GM12891 (cell line): ENCODE data around the gene PHF23.

ENCODE experiments used
- DNase-seq: peaks from one replicate; pipeline ENCODE4 v3.0.0; 2011; ENCODE audit warnings: low spot score; ENCODE audit not compliant: insufficient read length
- FAIRE-seq: peaks from 2 replicates; lab custom pipeline; 2011; peaks lifted over from hg19 to GRCh38; lab: Jason Lieb, UNC
- PAX5 ChIP-seq: IDR thresholded peaks from 2 replicates; pipeline ENCODE4 v1.6.1; 2011; ENCODE audit warnings: low read length, moderate library complexity, mild to moderate bottlenecking; ENCODE audit not compliant: insufficient read depth, severe bottlenecking
- POLR2A ChIP-seq: IDR thresholded peaks from 2 replicates; pipeline ENCODE4 v1.6.1; 2011; ENCODE audit warnings: low read depth, low read length, control low read depth
- POLR2AphosphoS5 ChIP-seq: IDR thresholded peaks from 2 replicates; pipeline ENCODE4 v1.6.1; 2011; ENCODE audit warnings: low read depth, low read length, control low read depth
- POU2F2 ChIP-seq: IDR thresholded peaks from 2 replicates; pipeline ENCODE4 v1.6.1; 2011; ENCODE audit warnings: low read depth, mild to moderate bottlenecking, control low read depth, low read length, moderate library complexity
- SPI1 ChIP-seq: IDR thresholded peaks from 2 replicates; pipeline ENCODE4 v1.6.1; 2011; ENCODE audit warnings: low read depth, low read length, control low read depth
- TAF1 ChIP-seq: IDR thresholded peaks from 2 replicates; pipeline ENCODE4 v1.6.1; 2011; ENCODE audit warnings: low read depth, low read length, control low read depth

The PHF23 gene

GRCh38 chr17:7259555-7259889, 20.3 kb upstream of the PHF23 start:
- no peak for FAIRE-seq

DNA sequence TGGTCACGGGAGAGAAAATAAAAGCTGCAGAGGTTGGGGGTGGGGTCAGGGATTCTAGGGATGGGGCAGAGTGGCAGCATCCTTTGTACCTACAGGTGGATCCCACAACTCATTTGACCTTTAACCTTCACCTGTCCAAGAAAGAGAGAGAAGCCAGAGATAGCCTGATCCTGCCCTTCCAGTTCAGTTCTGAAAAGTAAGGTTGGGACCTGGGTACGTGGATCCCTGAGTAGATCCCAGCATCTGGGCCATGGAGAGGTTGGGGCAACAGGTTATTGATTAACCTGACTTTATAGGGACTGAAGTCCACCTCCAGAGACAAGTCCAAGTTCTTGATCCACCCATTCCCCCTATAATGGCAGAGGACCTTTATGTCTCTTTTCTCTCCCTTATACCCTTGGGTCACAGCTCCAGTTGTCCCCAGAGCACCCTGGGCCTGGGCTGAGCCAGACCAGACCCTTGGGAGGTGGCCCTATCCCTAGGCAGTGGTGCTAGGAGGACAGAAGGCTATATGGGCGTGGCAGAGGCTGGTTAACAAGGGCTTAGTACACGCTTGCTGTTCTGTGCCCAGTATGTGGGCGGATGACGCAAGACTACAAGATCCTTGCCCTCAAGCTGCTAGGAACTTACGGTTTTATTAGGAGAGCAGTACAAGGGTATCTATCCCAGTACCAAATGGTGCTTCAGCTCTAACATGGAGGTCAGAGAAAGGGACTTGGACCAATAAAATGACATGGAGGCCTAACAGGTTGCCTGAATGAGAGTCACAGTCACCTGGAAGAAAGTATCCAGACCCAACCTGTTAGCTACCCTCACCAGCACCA, 19.7 kb upstream of the PHF23 start:
- FAIRE-seq, result peak; percentile 52
- no peak for TF ChIP-seq POLR2AphosphoS5
- TF ChIP-seq POU2F2, result no peak
- no peak; the same call in 1 of the 2 replicates for TF ChIP-seq POLR2A
- no peak for TF ChIP-seq PAX5
- TF ChIP-seq SPI1, result no peak
- TF ChIP-seq TAF1, result no peak

More at GRCh38 chr17:7259555-7259889, 20.3 kb upstream of the PHF23 start:
- no peak for DNase-seq
- TF ChIP-seq POU2F2 (no peak), TAF1 (no peak), PAX5 (no peak), POLR2AphosphoS5 (no peak), SPI1 (no peak), POLR2A (no peak)

GRCh38 chr17:7256766-7257456, 17.7 kb upstream of the PHF23 start:
- TF ChIP-seq POLR2AphosphoS5 (no peak), POU2F2 (no peak), TAF1 (no peak), POLR2A (no peak), PAX5 (no peak), SPI1 (no peak)
- no peak for DNase-seq
- no peak for FAIRE-seq

More for the DNA sequence above, 19.7 kb upstream of the PHF23 start:
- no peak for DNase-seq

- TF ChIP-seq SPI1, result no peak
- TF ChIP-seq POLR2A, result no peak
- no peak for TF ChIP-seq POLR2AphosphoS5
- TF ChIP-seq POU2F2, result no peak
- no peak for TF ChIP-seq PAX5
- TF ChIP-seq TAF1, result no peak
- DNase-seq, result no peak
- FAIRE-seq, result no peak
Measured at GRCh38 chr17:7254511-7254910, 15.3 kb upstream of the PHF23 start.

DNA sequence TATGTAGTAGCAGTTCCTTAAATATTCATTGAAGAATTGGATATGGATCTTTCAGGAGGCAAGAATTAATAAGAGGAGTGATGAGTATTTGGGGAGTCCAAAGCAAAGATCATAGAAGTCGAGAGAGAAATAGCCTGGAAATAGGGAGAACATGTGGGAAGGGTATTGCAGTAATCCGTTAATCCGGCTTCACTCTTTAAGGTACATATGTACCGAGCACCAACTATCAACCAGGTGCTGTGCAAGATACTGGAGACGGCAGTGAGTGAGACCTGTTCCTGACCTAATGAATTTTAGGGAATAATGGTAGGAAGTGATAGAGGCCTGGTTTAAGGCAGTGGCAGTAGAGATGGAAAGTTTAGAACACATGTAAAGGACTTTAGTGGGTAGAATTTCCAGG, 13.8 kb upstream of the PHF23 start:
- DNase-seq (no peak), FAIRE-seq (no peak)
- TF ChIP-seq SPI1, result no peak
- no peak for TF ChIP-seq PAX5
- no peak for TF ChIP-seq TAF1
- no peak for TF ChIP-seq POLR2AphosphoS5
- TF ChIP-seq POLR2A, result no peak
- no peak for TF ChIP-seq POU2F2

GRCh38 chr17:7252176-7253043, 13.2 kb upstream of the PHF23 start, which contains the start of gene ELP5:
Gene ELP5, plus strand, starts transcription at chr17:7252215. Its CDS starts 336 bp downstream, at chr17:7252551.
- peak; percentile 93 for DNase-seq
- TF ChIP-seq POLR2A (peak; percentile 91), PAX5 (peak; percentile 22), POU2F2 (peak; percentile 54; the same call in 1 of the 2 replicates), TAF1 (peak; percentile 83), POLR2AphosphoS5 (peak; percentile 65), SPI1 (no peak)
- FAIRE-seq, result no peak

DNA sequence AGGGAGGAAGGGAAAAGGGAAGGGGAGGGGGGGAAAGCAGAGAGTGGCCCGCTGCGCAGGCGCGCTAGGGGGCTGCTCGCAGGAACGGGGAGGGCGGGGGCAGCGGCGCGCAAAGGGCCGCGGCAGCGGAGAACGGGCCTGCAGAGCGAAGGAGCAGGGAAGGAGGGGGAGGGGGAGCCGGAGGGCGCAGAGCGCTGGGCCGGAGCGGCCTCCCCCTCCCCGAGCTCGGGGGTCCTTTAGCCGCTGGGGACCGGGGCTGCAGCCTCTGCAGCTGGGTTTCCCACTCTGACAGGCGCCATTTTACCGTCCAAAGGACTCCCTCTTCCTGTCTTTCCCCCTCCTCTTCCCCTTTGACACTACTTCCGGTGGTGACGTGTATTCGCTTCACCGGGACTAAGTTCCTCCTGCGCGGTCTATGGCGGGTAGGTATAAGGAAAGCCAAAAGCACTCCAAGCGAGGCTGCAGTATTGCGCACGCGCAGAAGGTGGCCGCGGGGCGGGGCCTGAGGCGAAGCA, 12.5 kb upstream of the PHF23 start, which contains the start of gene CTDNEP1:
TSS of gene CTDNEP1 (minus strand) at position 74 of the 515 bp plus-strand sequence. CDS start 438 bp downstream, outside the sequence.
- DNase-seq (peak; percentile 95), FAIRE-seq (peak; percentile 100)
- TF ChIP-seq TAF1 (peak; percentile 85), POLR2AphosphoS5 (peak; percentile 58; the same call in 1 of the 2 replicates), SPI1 (peak; percentile 68), PAX5 (no peak), POU2F2 (no peak), POLR2A (peak; percentile 79)
